Measurements from ENCODE around the gene AKAP13. TPM values are rescaled to one million over a fixed set of nuclear protein-coding genes. Genes with fewer than 3 reads are reported as not detected.

Gene AKAP13
- total and polyA plus RNA-seq, 2 of the 8 experiments (the other 6 are each of a cell fraction or from before 2014, with no cell fraction given): 14.0 to 46.2 TPM

GRCh38 chr15:85684174-85684710, 303.8 kb downstream of the AKAP13 start:
- no peaks in the 10 kb centered on the region for H3K9me3 ChIP-seq (ENCODE audit: insufficient read depth in 2 of 2, low read depth in 1 of 2, low read length in 1 of 2)
- no peaks in the 10 kb centered on the region for H3K27me3 ChIP-seq (replicated peaks in 1 of 4; ENCODE audit: control insufficient read depth in 3 of 4, extremely low read depth in 1 of 4, insufficient read depth in 3 of 4, low read length in 3 of 4)
- no peaks in the 10 kb centered on the region for H3K79me2 ChIP-seq (ENCODE audit: control insufficient read depth in 1 of 2, insufficient read depth in 2 of 2, low read length in 2 of 2)
- H3K23me2 ChIP-seq (ENCODE audit: low read depth, low read length): no peaks in the 10 kb centered on the region; the same call in 1 of the 2 replicates
- no peak overlapping the region for H3K4me2 ChIP-seq (ENCODE audit: insufficient read depth in 1 of 2, low read depth in 2 of 2, low read length in 2 of 2)
- H2BK15ac ChIP-seq (ENCODE audit: low read length): no peak overlapping the region
- no peak overlapping the region for H3K18ac ChIP-seq (ENCODE audit: extremely low read depth, low read length)
- H2BK5ac ChIP-seq (ENCODE audit: low read depth, low read length): no peak overlapping the region
- H4K91ac ChIP-seq (replicated peaks; ENCODE audit: insufficient read length, low read length): no peak overlapping the region
- no peak overlapping the region for H3K56ac ChIP-seq (replicated peaks; ENCODE audit: insufficient read length, low read depth, low read length)
- H3K27ac ChIP-seq (ENCODE audit: low read depth, low read length): no peak overlapping the region
- H4K5ac ChIP-seq (ENCODE audit: insufficient read length, low read depth, low read length): no peak overlapping the region
- no peak overlapping the region for H2BK20ac ChIP-seq (ENCODE audit: low read length)
- no peak overlapping the region for H2BK120ac ChIP-seq (replicated peaks; ENCODE audit: low read depth, low read length)
- 94% methylated on average over 6 of the region's 6 CpGs; no CpG with 5 or more reads in 1 of the 2 experiments for WGBS, 2 experiments (ENCODE audit: extremely low coverage in 1 of 2, insufficient coverage in 1 of 2, insufficient read length in 1 of 2, insufficient replicate concordance in 2 of 2, low coverage in 1 of 2, low lambda C conversion rate in 2 of 2, missing lambda C conversion rate in 1 of 2)
- H3K14ac ChIP-seq (ENCODE audit: insufficient read length): no peak overlapping the region
- H3K4me3 ChIP-seq (ENCODE audit: extremely low read depth in 1 of 4, insufficient read depth in 2 of 4, low read depth in 3 of 4, low read length in 4 of 4): no peak overlapping the region
- ChIA-PET POLR2A (ENCODE audit: partially characterized antibody) (no interaction called here), CTCF (ENCODE audit: partially characterized antibody) (interaction anchor here (0.9 kb wide), 1 partner anchor 366 kb away, joined by 3 read pairs; no protein-coding TSS in a partner anchor)
- FAIRE-seq: no peak
- H3K9ac ChIP-seq (replicated peaks in 1 of 4; ENCODE audit: extremely low read depth in 1 of 4, low read depth in 3 of 4, low read length in 3 of 4): no peak overlapping the region
- peaks cover 3 to 17% (median 5%) of the 10 kb centered on the region in 4 experiments; a peak in 6 of 8 replicates for H3K36me3 ChIP-seq (ENCODE audit: control insufficient read depth in 2 of 4, insufficient read depth in 4 of 4, low read length in 3 of 4)
- no peaks in the 10 kb centered on the region for H4K20me1 ChIP-seq (replicated peaks in 1 of 2; ENCODE audit: control insufficient read depth in 1 of 2, insufficient read depth in 2 of 2, low read length in 2 of 2)
- no peak overlapping the region for H2BK12ac ChIP-seq (ENCODE audit: low read depth, low read length)
- no peak for DNase-seq (ENCODE audit: low read depth in 1 of 2, low spot score in 2 of 2)
- H3K23ac ChIP-seq (ENCODE audit: insufficient read length): no peak overlapping the region
- no peaks in the 10 kb centered on the region for H3K4me1 ChIP-seq (replicated peaks in 1 of 4; ENCODE audit: control insufficient read depth in 3 of 4, insufficient read depth in 4 of 4, low read length in 3 of 4)
- H3K79me1 ChIP-seq (ENCODE audit: low read depth, low read length): no peaks in the 10 kb centered on the region
- H2AK5ac ChIP-seq (ENCODE audit: low read depth, low read length): no peak overlapping the region
- no peak overlapping the region for H4K8ac ChIP-seq (ENCODE audit: extremely low read depth, insufficient read depth, low read length)
- H2AFZ ChIP-seq (ENCODE audit: low read length): no peak overlapping the region
- no peak overlapping the region for H3K4ac ChIP-seq (replicated peaks; ENCODE audit: insufficient read length, low read depth, low read length)
- TF ChIP-seq PHF8 (conservative IDR thresholded peaks at IDR 0.05; ENCODE audit: low read depth, low read length): no peak
- TF ChIP-seq KDM1A (IDR thresholded peaks at IDR 0.05; ENCODE audit: borderline replicate concordance, low read length): no peak
- no peak for TF ChIP-seq TAF1 (IDR thresholded peaks at IDR 0.05; ENCODE audit: low read depth, low read length)
- no peak for TF ChIP-seq POLR2A (IDR thresholded peaks at IDR 0.05; ENCODE audit: control extremely low read depth in 1 of 2, low read depth in 2 of 2, low read length in 2 of 2)
- TF ChIP-seq TAF7 (optimal IDR thresholded peaks at IDR 0.05; ENCODE audit: borderline replicate concordance, low read depth, low read length): no peak
- no peak for TF ChIP-seq NANOG (IDR thresholded peaks at IDR 0.05; ENCODE audit: insufficient read depth, low read depth, low read length, poor library complexity, severe bottlenecking)
- no peak for TF ChIP-seq KDM5A (IDR thresholded peaks at IDR 0.05; ENCODE audit: low read length)
- no peak for TF ChIP-seq CEBPB (IDR thresholded peaks at IDR 0.05; ENCODE audit: low read depth, low read length)
- TF ChIP-seq ATF2 (IDR thresholded peaks at IDR 0.05; ENCODE audit: low read length): no peak
- no peak for TF ChIP-seq GTF2F1 (IDR thresholded peaks at IDR 0.05; ENCODE audit: borderline replicate concordance, low read depth, low read length)
- TF ChIP-seq E2F6 (IDR thresholded peaks at IDR 0.05): no peak

Measured in H1 (cell line).